Spleen (tissue), 11 donors: ENCODE data around the gene TMEM132D. TPM values are rescaled to one million over a fixed set of nuclear protein-coding genes. Genes with fewer than 3 reads are reported as not detected.

Experiments used
- DNase-seq: peaks from one replicate; pipeline ENCODE4 v3.0.0-alpha.2; 2020
- H3K27ac ChIP-seq, 8 donors: fragments of 200-600 bp; sonication (generic) in 7 of 8; 1 replicate in 4 of 8; 2 replicates in 4 of 8; pipeline versions ENCODE4 v1.5.0 to v1.8.0; 2016 to 2021; ENCODE audit warnings: inconsistent platforms in 4 of 8, mild to moderate bottlenecking in 4 of 8, moderate library complexity in 1 of 8
- H3K27me3 ChIP-seq, 7 donors: fragments of 200-600 bp; sonication (generic) in 6 of 7; replicated peaks in 1 of 7; 1 replicate in 4 of 7; 2 replicates in 3 of 7; pipeline versions ENCODE4 v1.5.0 to v1.8.0; 2016 to 2021; ENCODE audit warnings: inconsistent platforms in 3 of 7, mild to moderate bottlenecking in 1 of 7
- H3K36me3 ChIP-seq, 6 donors: fragments of 200-600 bp; sonication (generic) in 5 of 6; 1 replicate in 4 of 6; 2 replicates in 2 of 6; pipeline versions ENCODE4 v1.5.0 to v1.8.0; 2016 to 2021; ENCODE audit warnings: inconsistent platforms in 2 of 6
- H3K4me1 ChIP-seq, 6 donors: fragments of 200-600 bp; sonication (generic) in 5 of 6; 1 replicate in 3 of 6; 2 replicates in 3 of 6; pipeline versions ENCODE4 v1.5.0 to v1.8.0; 2016 to 2021; ENCODE audit warnings: inconsistent platforms in 3 of 6
- H3K4me3 ChIP-seq, 8 donors: fragments of 200-600 bp; sonication (generic) in 7 of 8; 1 replicate in 4 of 8; 2 replicates in 4 of 8; pipeline versions ENCODE4 v1.5.0 to v1.8.0; 2016 to 2021; ENCODE audit warnings: inconsistent platforms in 4 of 8, mild to moderate bottlenecking in 4 of 8, moderate library complexity in 2 of 8
- H3K9me3 ChIP-seq, 8 donors: fragments of 200-600 bp; sonication (generic) in 7 of 8; 1 replicate in 4 of 8; 2 replicates in 4 of 8; pipeline versions ENCODE4 v1.5.0 to v1.8.0; 2016 to 2021; ENCODE audit warnings: inconsistent platforms in 4 of 8
- POLR2A ChIP-seq, 3 donors: fragments of 450-650 bp; IDR thresholded peaks; one replicate each; pipeline ENCODE4 v1.5.1; 2017; ENCODE audit warnings: antibody characterized with exemption in 3 of 3, mild to moderate bottlenecking in 1 of 3
- POLR2AphosphoS5 ChIP-seq, 3 donors: sonication (generic); formaldehyde crosslinking; IDR thresholded peaks; one replicate each; pipeline ENCODE4 v1.5.1; 2017; ENCODE audit warnings: antibody characterized with exemption in 3 of 3
- WGBS, 5 donors: extraction: QIAGEN DNeasy Blood & Tissue Kit in 3 of 5; methylation state at CpG; one replicate each; pipeline versions ENCODE4 v1.1.5 to v1.1.7; 2013 to 2018; 5-methylcytosine and 5-hydroxymethylcytosine counted together
- intact Hi-C: fragments of 100-400 bp; cut with DNase I; formaldehyde crosslinking; loops from one replicate; pipeline ENCODE4 v1.15.0; 2023; ENCODE audit warnings: low total_unique reads
- polyA plus RNA-seq, 3 donors: library from polyadenylated mRNA; stranded (reverse); fragments of 200-250 nt; gene quantifications; one replicate each; pipeline ENCODE4 v1.2.1, GENCODE V29; 2013
- total RNA-seq, 7 donors: library from RNA; depleted of rRNA in 3 of 7; stranded (reverse); fragments of >200 nt in 3 of 7; fragmentation: NEBNext Ultra II Directional in 4 of 7; extraction: Animal tissue kit (Norgen Biotek cat#: 25700) in 4 of 7; gene quantifications; one replicate each; pipeline versions ENCODE4 v1.1.0 to v1.2.1, GENCODE V29; 2016 to 2021
- TF ChIP-seq, protein P1 (sequence below), 11 experiments: fragments of 200-600 bp in 7 of 11; fragments of 450-650 bp in 4 of 11; sonication (generic) in 4 of 11; IDR thresholded peaks in 8 of 11; conservative IDR thresholded peaks in 3 of 11; 1 replicate in 7 of 11; 2 replicates in 4 of 11; pipeline versions ENCODE4 v1.4.0 to v1.8.0; 2016 to 2021; ENCODE audit warnings: antibody characterized with exemption in 11 of 11, inconsistent platforms in 4 of 11, mild to moderate bottlenecking in 1 of 11
- donor health status: healthy with polysubstance abuse.
- donor health status: DM: no; HTN: no; CAD: no; lungs with moderate emphysema.
- donor health status: DM: no; HTN: no; CAD: no.
- donor health status: Bipolar disorder and iron deficiency.
- donor health status: healthy.
- donor health status: DM: no; HTN: no; CAD: no.
- donor health status: DM: yes; HTN: yes; CAD: no.

TMEM132D gene
- total and polyA plus RNA-seq, 10 donors: 0.03 TPM; not detected in 9

DNA sequence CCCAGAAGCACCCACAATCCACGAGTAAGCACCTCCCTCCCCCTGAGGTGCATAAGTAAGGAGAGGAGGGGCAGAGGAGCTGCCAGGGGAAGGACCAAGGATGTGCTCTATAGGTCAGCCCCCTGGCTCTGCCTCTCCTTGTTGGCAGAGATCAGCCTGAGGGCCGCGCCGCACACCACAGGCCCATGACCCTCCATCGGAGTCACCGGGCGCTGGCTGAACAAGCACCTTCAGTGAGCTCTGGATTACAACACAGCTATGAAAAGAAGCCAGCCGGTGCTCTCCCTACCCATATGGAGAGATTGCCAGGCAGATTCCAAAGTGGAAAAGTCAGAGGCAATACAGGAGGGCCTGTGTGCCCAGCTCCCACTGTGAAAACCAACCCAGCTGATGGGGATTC lies 793.2 kb downstream of the TMEM132D start:
- Histone ChIP-seq H3K27me3 (peaks cover 0 to 13% (median 0%) of the 10 kb centered on the region in 7 donors), H3K4me1 (no peaks in the 10 kb centered on the region), H3K36me3 (no peaks in the 10 kb centered on the region), H3K4me3 (no peak overlapping the region), H3K9me3 (peaks cover 0 to 25% (median 8%) of the 10 kb centered on the region in 8 donors), H3K27ac (no peak overlapping the region)
- WGBS, 5 donors: 77 to 90% (median 84%) methylated on average over 6 to 8 of the region's 8 CpGs
- TF ChIP-seq POLR2AphosphoS5 (IDR thresholded peaks at IDR 0.05) (no peak), POLR2A (IDR thresholded peaks at IDR 0.05) (no peak)
- TF ChIP-seq, protein P1, sequence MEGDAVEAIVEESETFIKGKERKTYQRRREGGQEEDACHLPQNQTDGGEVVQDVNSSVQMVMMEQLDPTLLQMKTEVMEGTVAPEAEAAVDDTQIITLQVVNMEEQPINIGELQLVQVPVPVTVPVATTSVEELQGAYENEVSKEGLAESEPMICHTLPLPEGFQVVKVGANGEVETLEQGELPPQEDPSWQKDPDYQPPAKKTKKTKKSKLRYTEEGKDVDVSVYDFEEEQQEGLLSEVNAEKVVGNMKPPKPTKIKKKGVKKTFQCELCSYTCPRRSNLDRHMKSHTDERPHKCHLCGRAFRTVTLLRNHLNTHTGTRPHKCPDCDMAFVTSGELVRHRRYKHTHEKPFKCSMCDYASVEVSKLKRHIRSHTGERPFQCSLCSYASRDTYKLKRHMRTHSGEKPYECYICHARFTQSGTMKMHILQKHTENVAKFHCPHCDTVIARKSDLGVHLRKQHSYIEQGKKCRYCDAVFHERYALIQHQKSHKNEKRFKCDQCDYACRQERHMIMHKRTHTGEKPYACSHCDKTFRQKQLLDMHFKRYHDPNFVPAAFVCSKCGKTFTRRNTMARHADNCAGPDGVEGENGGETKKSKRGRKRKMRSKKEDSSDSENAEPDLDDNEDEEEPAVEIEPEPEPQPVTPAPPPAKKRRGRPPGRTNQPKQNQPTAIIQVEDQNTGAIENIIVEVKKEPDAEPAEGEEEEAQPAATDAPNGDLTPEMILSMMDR (IDR thresholded peaks at IDR 0.05 in 8 of 11, conservative IDR thresholded peaks at IDR 0.05 in 3 of 11): no peak
- DNase-seq: no peak
- intact Hi-C loops: no loop called here

GRCh38 chr12:129109174-129110001 lies 794.4 kb downstream of the TMEM132D start:
- intact Hi-C loops: no loop called here
- Histone ChIP-seq H3K9me3 (peaks cover 0 to 25% (median 8%) of the 10 kb centered on the region in 8 donors), H3K27me3 (peaks cover 0 to 7% (median 0%) of the 10 kb centered on the region in 7 donors), H3K36me3 (no peaks in the 10 kb centered on the region), H3K4me3 (no peak overlapping the region), H3K27ac (no peak overlapping the region), H3K4me1 (no peaks in the 10 kb centered on the region)
- no peak for DNase-seq
- WGBS, 5 donors: 80 to 85% (median 81%) methylated on average over 16 to 17 of the region's 17 CpGs
- TF ChIP-seq POLR2A (IDR thresholded peaks at IDR 0.05) (no peak), POLR2AphosphoS5 (IDR thresholded peaks at IDR 0.05) (no peak)
- TF ChIP-seq, protein P1 (IDR thresholded peaks at IDR 0.05 in 8 of 11, conservative IDR thresholded peaks at IDR 0.05 in 3 of 11): no peak

DNA sequence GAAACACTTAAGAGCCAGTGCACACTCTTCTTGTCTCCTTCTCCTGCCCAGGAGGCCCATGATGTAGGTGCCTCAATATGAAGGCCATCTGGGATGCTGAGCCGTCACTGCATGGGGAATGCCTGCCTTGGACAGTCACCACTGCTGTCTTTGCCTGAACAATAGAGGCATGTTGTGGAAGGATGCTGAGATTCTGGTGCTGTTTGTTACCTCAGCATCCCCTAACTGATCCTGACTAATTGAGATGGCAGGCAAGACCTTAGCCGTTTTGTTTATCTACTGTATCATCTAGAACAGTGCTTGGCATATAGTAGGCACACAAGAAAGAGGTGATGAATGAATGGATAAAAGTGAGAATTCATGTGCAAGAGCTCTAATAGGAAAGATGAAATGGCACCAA lies 797.1 kb downstream of the TMEM132D start:
- no peak for DNase-seq
- Histone ChIP-seq H3K36me3 (no peaks in the 10 kb centered on the region), H3K27ac (no peak overlapping the region), H3K9me3 (peaks cover 0 to 36% (median 8%) of the 10 kb centered on the region in 8 donors), H3K4me3 (no peak overlapping the region), H3K4me1 (no peaks in the 10 kb centered on the region), H3K27me3 (peaks cover 0 to 7% (median 0%) of the 10 kb centered on the region in 7 donors)
- TF ChIP-seq, protein P1 (IDR thresholded peaks at IDR 0.05 in 8 of 11, conservative IDR thresholded peaks at IDR 0.05 in 3 of 11): no peak
- TF ChIP-seq POLR2A (IDR thresholded peaks at IDR 0.05): no peak
- no peak for TF ChIP-seq POLR2AphosphoS5 (IDR thresholded peaks at IDR 0.05)
- WGBS, 5 donors: 75 to 84% (median 83%) methylated on average over 2 of the region's 2 CpGs
- intact Hi-C loops: no loop called here

DNA sequence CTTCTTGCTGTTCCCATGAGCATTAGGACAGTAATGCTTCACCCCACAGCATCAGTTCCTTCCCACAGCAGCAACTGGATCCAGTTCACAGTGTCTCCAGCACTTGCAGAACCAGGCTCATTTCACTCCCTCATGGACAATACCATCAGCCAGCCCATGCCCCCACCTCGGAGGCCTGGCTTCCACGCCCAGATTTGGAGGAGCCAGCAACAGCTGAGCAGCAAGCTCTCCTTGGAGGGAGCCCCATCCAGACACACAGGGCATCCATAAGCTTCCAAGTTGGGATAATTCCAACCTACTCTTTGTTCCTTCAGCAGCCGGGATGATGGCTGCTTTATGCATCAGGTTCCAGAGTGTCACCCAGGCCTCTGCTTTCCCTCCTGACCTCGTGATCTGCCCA lies 800.6 kb downstream of the TMEM132D start:
- WGBS, 5 donors: 58 to 70% (median 61%) methylated on average over 4 of the region's 4 CpGs

More for the DNA sequence above, 800.6 kb downstream of the TMEM132D start:
- Histone ChIP-seq H3K9me3 (peaks cover 0 to 39% (median 13%) of the 10 kb centered on the region in 8 donors), H3K4me3 (no peak overlapping the region), H3K27ac (no peak overlapping the region), H3K36me3 (no peaks in the 10 kb centered on the region), H3K4me1 (no peaks in the 10 kb centered on the region), H3K27me3 (no peaks in the 10 kb centered on the region)
- TF ChIP-seq POLR2A (IDR thresholded peaks at IDR 0.05) (no peak), POLR2AphosphoS5 (IDR thresholded peaks at IDR 0.05) (no peak)
- TF ChIP-seq, protein P1 (IDR thresholded peaks at IDR 0.05 in 8 of 11, conservative IDR thresholded peaks at IDR 0.05 in 3 of 11): no peak
- intact Hi-C loops: no loop called here
- DNase-seq: no peak
